IMR-90 (cell line): Measurements from ENCODE around the gene SEC14L1. TPM values are rescaled to one million over a fixed set of nuclear protein-coding genes. Genes with fewer than 3 reads are reported as not detected.
A peak's percentile ranks its signal among the peaks of the same experiment; 100 is the strongest.

Source experiments
- ATAC-seq: fragments of 200-7000 bp; cut with Tn5 transposase; 2 replicates; pipeline ENCODE4 v1.9.1; 2020; ENCODE audit warnings: low read depth, mild to moderate bottlenecking, moderate library complexity
- BruUV-seq: library from RNA; stranded (reverse); fragments of 400-500 nt; replicated peaks from 2 replicates; lab custom pipeline; 2021; lab: Mats Ljungman, UMichigan
- CTCF ChIA-PET: fragments of 300-600 bp; formaldehyde crosslinking; extraction: SDS; loops from one replicate; lab custom pipeline; 2021; ENCODE audit warnings: antibody characterized with exemption; lab: Yijun Ruan, JAX
- POLR2A ChIA-PET: fragments of 300-600 bp; sonication (Branson Sonifier 250); formaldehyde crosslinking; loops from one replicate; lab custom pipeline; 2022; ENCODE audit warnings: antibody characterized with exemption; ENCODE audit not compliant: unreplicated experiment; lab: Charles Lee
- DNase-seq: peaks from one replicate; pipeline ENCODE4 v3.0.0; 2013
- H2AFZ ChIP-seq: replicated peaks from 2 replicates; pipeline ENCODE3; 2013; ENCODE audit warnings: low read length, mild to moderate bottlenecking; ENCODE audit not compliant: poor library complexity
- H2AK5ac ChIP-seq: 2 replicates; pipeline ENCODE4 v1.6.1; 2013; ENCODE audit warnings: low read depth, low read length, inconsistent platforms
- H2AK9ac ChIP-seq: replicated peaks from 2 replicates; pipeline ENCODE3; 2013; ENCODE audit warnings: mild to moderate bottlenecking, low read depth, low read length, moderate library complexity; ENCODE audit not compliant: poor library complexity
- H2BK120ac ChIP-seq: 2 replicates; pipeline ENCODE4 v1.6.1; 2013; ENCODE audit warnings: low read depth, low read length, inconsistent platforms
- H2BK15ac ChIP-seq: 3 replicates; pipeline ENCODE4 v1.6.1; 2013; ENCODE audit warnings: low read depth, low read length, inconsistent platforms
- H2BK20ac ChIP-seq: 2 replicates; pipeline ENCODE4 v1.6.1; 2013; ENCODE audit warnings: low read depth, mild to moderate bottlenecking, inconsistent platforms, low read length, moderate library complexity
- H2BK5ac ChIP-seq: 2 replicates; pipeline ENCODE4 v1.6.1; 2013; ENCODE audit warnings: mild to moderate bottlenecking, low read depth, low read length, inconsistent platforms; ENCODE audit not compliant: poor library complexity, severe bottlenecking
- H3K14ac ChIP-seq: replicated peaks from 2 replicates; pipeline ENCODE4 v1.6.1; 2013; ENCODE audit warnings: low read depth, low read length, inconsistent platforms
- H3K18ac ChIP-seq: 2 replicates; pipeline ENCODE4 v1.6.1; 2013; ENCODE audit warnings: low read depth, low read length, control low read depth
- H3K23ac ChIP-seq: 2 replicates; pipeline ENCODE4 v1.6.1; 2013; ENCODE audit warnings: low read depth, low read length, inconsistent platforms
- H3K27ac ChIP-seq: 2 replicates; pipeline ENCODE4 v1.5.1; 2013; ENCODE audit warnings: mild to moderate bottlenecking, control low read depth, low read length; ENCODE audit not compliant: insufficient read depth
- H3K27me3 ChIP-seq: 2 replicates; pipeline ENCODE4 v1.6.1; 2013; ENCODE audit warnings: low read length; ENCODE audit not compliant: control insufficient read depth, insufficient read depth
- H3K36me3 ChIP-seq: 2 replicates; pipeline ENCODE4 v1.6.1; 2013; ENCODE audit warnings: low read length, mixed read lengths; ENCODE audit not compliant: control insufficient read depth, insufficient read depth
- H3K4ac ChIP-seq: 2 replicates; pipeline ENCODE4 v1.6.1; 2013; ENCODE audit warnings: low read depth, low read length, inconsistent platforms
- H3K4me1 ChIP-seq: 2 replicates; pipeline ENCODE4 v1.6.1; 2013; ENCODE audit warnings: low read length, mixed read lengths; ENCODE audit not compliant: control insufficient read depth, insufficient read depth
- H3K4me2 ChIP-seq: 2 replicates; pipeline ENCODE4 v1.6.1; 2013; ENCODE audit warnings: low read depth, mild to moderate bottlenecking, control low read depth, low read length, moderate library complexity
- H3K4me3 ChIP-seq: 2 replicates; pipeline ENCODE4 v1.5.1; 2013; ENCODE audit warnings: low read depth, mild to moderate bottlenecking, control low read depth, low read length, moderate library complexity; ENCODE audit not compliant: insufficient read depth
- H3K56ac ChIP-seq: 2 replicates; pipeline ENCODE4 v1.6.1; 2013; ENCODE audit warnings: low read length, inconsistent platforms; ENCODE audit not compliant: insufficient read depth; ENCODE audit errors: extremely low read depth
- H3K79me1 ChIP-seq, 2 experiments: 2 replicates each; pipeline ENCODE4 v1.6.1; 2013; ENCODE audit warnings: low read length in 2 of 2, inconsistent platforms in 1 of 2, low read depth in 1 of 2
- H3K9ac ChIP-seq: 2 replicates; pipeline ENCODE4 v1.6.1; 2013; ENCODE audit warnings: low read depth, low read length, control low read depth
- H3K9me1 ChIP-seq: 2 replicates; pipeline ENCODE4 v1.6.1; 2013; ENCODE audit warnings: low read length, inconsistent platforms; ENCODE audit not compliant: insufficient read depth
- H3K9me3 ChIP-seq: 2 replicates; pipeline ENCODE4 v1.6.1; 2013; ENCODE audit warnings: low read length; ENCODE audit not compliant: control insufficient read depth, insufficient read depth
- H4K20me1 ChIP-seq: 2 replicates; pipeline ENCODE4 v1.6.1; 2013; ENCODE audit warnings: low read length, inconsistent platforms; ENCODE audit not compliant: insufficient read depth
- H4K5ac ChIP-seq: 2 replicates; pipeline ENCODE4 v1.6.1; 2013; ENCODE audit warnings: mild to moderate bottlenecking, low read depth, low read length, control low read depth
- H4K8ac ChIP-seq, 2 experiments: 2 replicates each; pipeline ENCODE4 v1.6.1; 2013; ENCODE audit warnings: low read depth in 2 of 2, low read length in 2 of 2, control low read depth in 1 of 2, inconsistent platforms in 1 of 2
- H4K91ac ChIP-seq: 2 replicates; pipeline ENCODE4 v1.6.1; 2013; ENCODE audit warnings: low read depth, low read length, inconsistent platforms; ENCODE audit not compliant: insufficient read depth
- CEBPB ChIP-seq: IDR thresholded peaks from 2 replicates; pipeline ENCODE4 v1.6.1; 2012; ENCODE audit warnings: low read depth, low read length, improper control_type of control experiment
- MAFK ChIP-seq: IDR thresholded peaks from 2 replicates; pipeline ENCODE4 v1.6.1; 2012; ENCODE audit warnings: low read depth, low read length, improper control_type of control experiment
- RAD21 ChIP-seq: IDR thresholded peaks from 2 replicates; pipeline ENCODE4 v1.6.1; 2012; ENCODE audit warnings: low read length, improper control_type of control experiment
- RCOR1 ChIP-seq: IDR thresholded peaks from 2 replicates; pipeline ENCODE4 v1.6.1; 2012; ENCODE audit warnings: mild to moderate bottlenecking, low read length, improper control_type of control experiment; ENCODE audit not compliant: insufficient replicate concordance
- RFX5 ChIP-seq: IDR thresholded peaks from 2 replicates; pipeline ENCODE4 v1.8.0; 2012; ENCODE audit warnings: low read depth, mild to moderate bottlenecking, low read length, moderate library complexity
- WGBS, 2 experiments: methylation state at CpG; one replicate each; pipeline versions ENCODE4 v1.1.5 to v1.1.7; 2013; ENCODE audit warnings: missing lambda C conversion rate in 2 of 2; ENCODE audit not compliant: insufficient read length in 1 of 2; ENCODE audit errors: extremely low coverage in 2 of 2; 5-methylcytosine and 5-hydroxymethylcytosine counted together
- dilution Hi-C: fragments of 300-500 bp; cut with HindIII; formaldehyde crosslinking; loops from one replicate; pipeline ENCODE4 v1.14.3; 2018; ENCODE audit warnings: low sequenced_read_pairs; ENCODE audit not compliant: unreplicated experiment
- in situ Hi-C: fragments of 300-500 bp; cut with MboI; formaldehyde crosslinking; loops from 3 replicates; pipeline ENCODE4 v1.14.3; 2019; ENCODE audit warnings: low sequenced_read_pairs, inconsistent platforms, mixed read lengths
- intact Hi-C: fragments of 100-400 bp; cut with micrococcal nuclease; formaldehyde crosslinking; loops from 2 replicates; pipeline ENCODE4 v1.10.0; 2022
- polyA plus RNA-seq, 3 experiments: library from polyadenylated mRNA; depleted of rRNA; stranded (reverse); fragments of >200 nt; gene quantifications; 2 replicates each; pipeline ENCODE4 v1.2.3, GENCODE V29; 2012; ENCODE audit warnings: low replicate concordance in 1 of 3
- total RNA-seq: library from RNA; depleted of rRNA; stranded (reverse); fragments of >200 nt; gene quantifications from 2 replicates; pipeline ENCODE4 v1.2.3, GENCODE V29; 2012

Gene SEC14L1
- total and polyA plus RNA-seq, 2 of the 4 experiments (the other 2 are of a cell fraction) = 24.9 to 35.8 TPM

GRCh38 chr17:77185137-77185536 is 44.4 kb downstream of the SEC14L1 start:
- in situ Hi-C loops (no loop called here), intact Hi-C loops (loop anchor here (5.0 kb wide), 1 partner anchor 33 kb away; no protein-coding TSS in a partner anchor), dilution Hi-C loops (no loop called here)
- no TSS peak for BruUV-seq
- peaks cover 16% of the 10 kb centered on the region for H3K9me1 ChIP-seq
- H3K9me3 ChIP-seq = no peaks in the 10 kb centered on the region
- ATAC-seq (peak; percentile 48; the same call in 1 of the 2 replicates), DNase-seq (no peak)
- POLR2A ChIA-PET = no interaction called here
- H2AFZ ChIP-seq = no peak overlapping the region
- H4K20me1 ChIP-seq = peaks cover 72% of the 10 kb centered on the region
- H2BK20ac ChIP-seq = no peak overlapping the region
- H3K4me1 ChIP-seq = peaks cover 11% of the 10 kb centered on the region
- CTCF ChIA-PET = no interaction called here
- H2AK9ac ChIP-seq = no peak overlapping the region
- 63% methylated on average over 1 of the region's 7 CpGs; no CpG with 5 or more reads in 1 of the 2 experiments for WGBS, 2 experiments
- no peak overlapping the region for H3K4me3 ChIP-seq
- no peak overlapping the region for H4K5ac ChIP-seq
- H3K4ac ChIP-seq = no peak overlapping the region; the same call in 1 of the 2 replicates
- no peak overlapping the region for H2BK15ac ChIP-seq
- peaks cover 36 to 89% of the 10 kb centered on the region in 2 experiments for H3K79me1 ChIP-seq
- no peak overlapping the region for H3K18ac ChIP-seq
- no peak overlapping the region for H3K56ac ChIP-seq
- TF ChIP-seq RCOR1 (no peak), RFX5 (no peak), RAD21 (no peak), CEBPB (no peak), MAFK (no peak)
- H3K36me3 ChIP-seq = no peaks in the 10 kb centered on the region
- no peaks in the 10 kb centered on the region for H3K27me3 ChIP-seq
- no peak overlapping the region for H3K9ac ChIP-seq
- H3K14ac ChIP-seq = no peak overlapping the region
- no peak overlapping the region for H2BK120ac ChIP-seq
- no peak overlapping the region for H3K23ac ChIP-seq
- H4K8ac ChIP-seq = no peak overlapping the region
- H3K4me2 ChIP-seq = no peak overlapping the region
- no peak overlapping the region for H2AK5ac ChIP-seq
- H4K91ac ChIP-seq = no peak overlapping the region
- no peak overlapping the region for H3K27ac ChIP-seq
- H2BK5ac ChIP-seq = no peak overlapping the region
